ENCODE measurements around the gene RNF157.

GRCh38 chr17:76153202-76153601, 87.1 kb downstream of the RNF157 start:
- TF ChIP-seq POLR2A (IDR thresholded peaks at IDR 0.05; ENCODE audit: low read length): no peak
- TF ChIP-seq GATA1 (IDR thresholded peaks at IDR 0.05; ENCODE audit: low read depth, low read length): no peak
